ENCODE measurements around the gene ATXN1.

ATXN1 gene

DNA sequence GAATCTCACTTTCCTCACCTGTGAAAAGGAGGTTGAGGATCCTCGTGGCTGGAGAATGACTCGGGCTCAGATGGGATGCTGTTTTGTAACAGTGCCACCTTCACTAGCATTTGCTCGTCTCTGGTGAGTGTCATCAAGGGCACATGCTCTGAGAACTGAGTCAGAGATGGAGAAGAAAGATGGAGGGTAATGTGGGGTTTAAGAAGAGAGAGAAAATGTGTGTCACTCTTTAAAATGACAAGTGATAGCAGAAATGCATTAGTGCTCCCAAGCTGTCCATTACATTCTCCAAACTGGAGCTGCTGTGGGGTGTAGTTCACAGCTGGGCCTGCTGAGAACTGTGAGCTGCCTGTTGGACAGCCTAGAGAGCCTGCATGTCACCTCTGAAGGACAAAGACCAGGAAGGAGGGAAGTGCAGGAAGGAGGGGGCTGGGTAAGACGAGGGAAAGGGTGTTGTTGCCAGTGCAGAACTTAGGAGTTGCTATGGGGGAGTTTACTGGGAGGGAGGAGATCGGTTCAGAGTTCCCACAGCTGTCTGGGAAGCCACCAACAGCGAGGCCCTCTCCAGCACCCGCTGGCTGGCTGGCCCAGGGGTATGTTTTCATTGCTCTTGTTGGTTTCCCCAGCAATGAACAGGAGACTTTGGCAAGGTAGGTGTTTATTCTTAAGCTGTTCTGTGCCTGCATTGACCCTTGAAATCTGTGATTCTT lies 503.1 kb downstream of the ATXN1 start:
- DNase-seq (ENCODE audit: low read depth, low spot score) = no peak

DNA sequence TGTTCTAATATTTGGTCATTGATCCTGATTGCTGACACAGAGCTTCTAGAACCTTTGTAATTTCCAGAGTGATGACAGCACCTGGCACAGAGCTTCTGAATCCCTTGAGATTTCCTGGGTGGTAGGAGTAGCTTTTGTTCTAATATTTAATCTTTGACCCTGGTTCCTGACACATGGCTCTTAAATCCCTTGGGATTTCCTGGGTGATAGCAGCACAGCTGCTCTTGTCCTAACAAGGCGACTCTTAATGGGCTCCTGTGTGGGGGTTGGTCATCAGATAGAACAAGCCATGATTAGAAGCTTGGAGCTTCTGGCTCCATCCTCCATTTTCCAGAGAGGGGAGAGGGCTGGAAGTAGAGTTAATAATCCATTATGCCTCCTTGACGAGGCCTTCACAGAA lies 504.5 kb downstream of the ATXN1 start:
- DNase-seq (ENCODE audit: low read depth, low spot score) = no peak

DNA sequence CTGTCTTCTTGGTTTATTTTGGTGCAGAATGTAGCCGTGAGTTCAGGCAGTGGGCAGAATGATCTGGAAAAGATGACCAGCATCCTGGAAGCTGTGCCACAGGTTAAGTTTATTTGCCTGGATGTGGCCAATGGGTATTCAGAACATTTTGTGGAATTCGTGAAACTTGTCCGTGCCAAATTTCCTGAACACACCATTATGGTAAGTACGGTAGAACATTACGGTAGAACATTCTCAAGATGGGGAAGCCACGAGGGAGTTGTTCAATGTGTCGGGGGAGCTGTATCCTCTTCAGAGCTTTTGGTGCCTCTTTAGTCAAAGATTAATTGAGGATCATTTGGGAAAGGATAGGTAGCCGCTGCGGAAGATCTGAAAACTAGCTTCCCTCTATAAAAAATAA lies 506.7 kb downstream of the ATXN1 start:
- no peak for DNase-seq (ENCODE audit: low read depth, low spot score)

GRCh38 chr6:16253399-16254144 lies 507.7 kb downstream of the ATXN1 start:
- DNase-seq (ENCODE audit: low read depth, low spot score) = no peak

- no peak for DNase-seq (ENCODE audit: low read depth, low spot score)
These were observed 508.5 kb downstream of the ATXN1 start for GRCh38 chr6:16252686-16253299.

GRCh38 chr6:16251706-16252105 lies 509.6 kb downstream of the ATXN1 start:
- no peak for DNase-seq (ENCODE audit: low read depth, low spot score)

- no peak for DNase-seq (ENCODE audit: low read depth, low spot score)
These were observed 511.3 kb downstream of the ATXN1 start for GRCh38 chr6:16249971-16250370.

Data from iPS DF 19.7 (cell line).